ENCODE measurements around the gene ACOT13. TPM values are rescaled to one million over a fixed set of nuclear protein-coding genes. Genes with fewer than 3 reads are reported as not detected.

The ACOT13 gene
- total and polyA plus RNA-seq, 2 of the 8 experiments (the other 6 are each of a cell fraction or from before 2014, with no cell fraction given): 27.6 to 40.6 TPM

DNA sequence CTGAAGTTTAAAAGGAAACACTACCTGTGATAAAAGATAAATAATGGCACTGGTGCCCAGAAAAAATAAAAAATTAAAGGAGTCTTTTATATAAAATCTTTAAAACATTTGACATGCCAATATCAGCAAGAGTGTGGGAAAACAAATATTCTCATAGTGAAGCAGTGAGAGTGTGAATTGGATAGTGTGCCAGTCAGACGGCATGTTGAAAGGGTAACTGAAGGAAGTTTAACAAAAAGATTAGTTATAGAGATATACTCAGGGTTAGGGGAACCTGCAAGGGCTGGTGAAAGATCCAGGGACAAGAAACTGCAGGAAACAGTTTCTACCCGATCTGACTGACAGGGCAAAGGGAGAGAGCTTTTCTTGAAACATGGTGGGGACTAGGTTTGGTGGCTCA, 85.6 kb downstream of the ACOT13 start:
- ChIA-PET POLR2A (ENCODE audit: partially characterized antibody) (interaction anchor here (0.6 kb wide), 1 partner anchor 31 kb away, joined by 3 read pairs; no protein-coding TSS in a partner anchor), CTCF (ENCODE audit: partially characterized antibody) (interaction anchor here (1.0 kb wide), 1 partner anchor 34 kb away, joined by 3 read pairs; the partner anchor contains the start of gene C6orf62)
- Histone ChIP-seq H3K4me1 (replicated peaks in 1 of 4; ENCODE audit: control insufficient read depth in 3 of 4, insufficient read depth in 4 of 4, low read length in 3 of 4) (no peaks in the 10 kb centered on the region), H3K79me2 (ENCODE audit: control insufficient read depth in 1 of 2, insufficient read depth in 2 of 2, low read length in 2 of 2) (no peaks in the 10 kb centered on the region), H2AFZ (ENCODE audit: low read length) (peak overlapping the region; percentile 12; the same call in 1 of the 2 replicates), H3K56ac (replicated peaks; ENCODE audit: insufficient read length, low read depth, low read length) (no peak overlapping the region), H2BK12ac (ENCODE audit: low read depth, low read length) (no peak overlapping the region), H3K18ac (ENCODE audit: extremely low read depth, low read length) (no peak overlapping the region), H3K9me3 (ENCODE audit: insufficient read depth in 2 of 2, low read depth in 1 of 2, low read length in 1 of 2) (no peaks in the 10 kb centered on the region), H3K23me2 (ENCODE audit: low read depth, low read length) (no peaks in the 10 kb centered on the region), H3K14ac (ENCODE audit: insufficient read length) (no peak overlapping the region), H3K9ac (replicated peaks in 1 of 4; ENCODE audit: extremely low read depth in 1 of 4, low read depth in 3 of 4, low read length in 3 of 4) (no peak overlapping the region), H2AK5ac (ENCODE audit: low read depth, low read length) (no peak overlapping the region), H3K27ac (ENCODE audit: low read depth, low read length) (no peak overlapping the region), H2BK15ac (ENCODE audit: low read length) (no peak overlapping the region), H2BK5ac (ENCODE audit: low read depth, low read length) (no peak overlapping the region), H3K79me1 (ENCODE audit: low read depth, low read length) (no peaks in the 10 kb centered on the region), H3K4ac (replicated peaks; ENCODE audit: insufficient read length, low read depth, low read length) (no peak overlapping the region), H2BK20ac (ENCODE audit: low read length) (no peak overlapping the region), H3K4me3 (ENCODE audit: extremely low read depth in 1 of 4, insufficient read depth in 2 of 4, low read depth in 3 of 4, low read length in 4 of 4) (no peak overlapping the region), H4K91ac (replicated peaks; ENCODE audit: insufficient read length, low read length) (no peak overlapping the region), H3K4me2 (ENCODE audit: insufficient read depth in 1 of 2, low read depth in 2 of 2, low read length in 2 of 2) (no peak overlapping the region), H3K27me3 (replicated peaks in 1 of 4; ENCODE audit: control insufficient read depth in 3 of 4, extremely low read depth in 1 of 4, insufficient read depth in 3 of 4, low read length in 3 of 4) (no peaks in the 10 kb centered on the region), H4K20me1 (replicated peaks in 1 of 2; ENCODE audit: control insufficient read depth in 1 of 2, insufficient read depth in 2 of 2, low read length in 2 of 2) (no peaks in the 10 kb centered on the region), H2BK120ac (replicated peaks; ENCODE audit: low read depth, low read length) (no peak overlapping the region), H3K36me3 (ENCODE audit: control insufficient read depth in 2 of 4, insufficient read depth in 4 of 4, low read length in 3 of 4) (no peaks in the 10 kb centered on the region; a peak in 1 of 8 replicates), H4K8ac (ENCODE audit: extremely low read depth, insufficient read depth, low read length) (no peak overlapping the region), H3K23ac (ENCODE audit: insufficient read length) (no peak overlapping the region), H4K5ac (ENCODE audit: insufficient read length, low read depth, low read length) (no peak overlapping the region)
- FAIRE-seq (no peak), DNase-seq (ENCODE audit: low read depth in 1 of 2, low spot score in 2 of 2) (no peak)
- no peak for TF ChIP-seq NRF1 (IDR thresholded peaks at IDR 0.05; ENCODE audit: low read depth, low read length)
- no peak for TF ChIP-seq SIX5 (IDR thresholded peaks at IDR 0.05; ENCODE audit: low read depth, low read length)
- no peak for TF ChIP-seq ATF2 (IDR thresholded peaks at IDR 0.05; ENCODE audit: low read length)
- no peak for TF ChIP-seq SAP30 (IDR thresholded peaks at IDR 0.05; ENCODE audit: insufficient read depth, insufficient replicate concordance, low read length)
- TF ChIP-seq CEBPB (IDR thresholded peaks at IDR 0.05; ENCODE audit: low read depth, low read length): no peak
- no peak for TF ChIP-seq ATF3 (IDR thresholded peaks at IDR 0.05; ENCODE audit: insufficient read depth, low read depth, low read length)
- no peak for TF ChIP-seq SIN3A (conservative IDR thresholded peaks at IDR 0.05 in 1 of 2, IDR thresholded peaks at IDR 0.05 in 1 of 2; ENCODE audit: low read depth in 1 of 2, low read length in 2 of 2)
- no peak for TF ChIP-seq BCL11A (IDR thresholded peaks at IDR 0.05; ENCODE audit: low read depth in 2 of 2, low read length in 2 of 2)
- TF ChIP-seq HDAC6 (IDR thresholded peaks at IDR 0.05; ENCODE audit: low read depth, low read length): no peak
- 76% methylated on average over 2 of the region's 2 CpGs; no CpG with 5 or more reads in 1 of the 2 experiments for WGBS, 2 experiments (ENCODE audit: extremely low coverage in 1 of 2, insufficient coverage in 1 of 2, insufficient read length in 1 of 2, insufficient replicate concordance in 2 of 2, low coverage in 1 of 2, low lambda C conversion rate in 2 of 2, missing lambda C conversion rate in 1 of 2)
